Duodenal mucosa (tissue), 2 donors: Measurements from ENCODE around the gene ST8SIA1.

Experiments
- H3K27ac ChIP-seq: one replicate; pipeline ENCODE4 v1.7.0; 2013; ENCODE audit warnings: low read depth, low read length
- H3K27me3 ChIP-seq, 2 donors: one replicate each; pipeline ENCODE4 v1.7.0; 2013; ENCODE audit warnings: low read length in 2 of 2, control low read depth in 1 of 2; ENCODE audit not compliant: insufficient read depth in 2 of 2, control insufficient read depth in 1 of 2
- H3K36me3 ChIP-seq, 2 donors: one replicate each; pipeline ENCODE4 v1.7.0; 2013; ENCODE audit warnings: low read length in 2 of 2, control low read depth in 1 of 2; ENCODE audit not compliant: insufficient read depth in 2 of 2, control insufficient read depth in 1 of 2
- H3K4me1 ChIP-seq, 2 donors: one replicate each; pipeline ENCODE4 v1.7.0; 2013; ENCODE audit warnings: low read length in 2 of 2, control low read depth in 1 of 2; ENCODE audit not compliant: insufficient read depth in 2 of 2, control insufficient read depth in 1 of 2
- H3K4me3 ChIP-seq, 2 donors: one replicate each; pipeline ENCODE4 v1.7.0; 2013; ENCODE audit warnings: low read length in 2 of 2, low read depth in 1 of 2
- H3K9ac ChIP-seq, 2 donors: one replicate each; pipeline ENCODE4 v1.7.0; 2013; ENCODE audit warnings: low read length in 2 of 2, low read depth in 1 of 2
- H3K9me3 ChIP-seq, 2 donors: one replicate each; pipeline ENCODE4 v1.7.0; 2013; ENCODE audit warnings: low read length in 2 of 2, control low read depth in 1 of 2; ENCODE audit not compliant: control insufficient read depth in 1 of 2

Gene ST8SIA1

GRCh38 chr12:22286569-22286968 is 47.9 kb downstream of the ST8SIA1 start:
- no peaks in the 10 kb centered on the region for H3K4me1 ChIP-seq
- H3K36me3 ChIP-seq, result no peaks in the 10 kb centered on the region
- no peaks in the 10 kb centered on the region for H3K27me3 ChIP-seq
- no peak overlapping the region for H3K9ac ChIP-seq
- H3K4me3 ChIP-seq, result no peak overlapping the region
- no peaks in the 10 kb centered on the region for H3K9me3 ChIP-seq
- no peak overlapping the region for H3K27ac ChIP-seq

- Histone ChIP-seq H3K36me3 (no peaks in the 10 kb centered on the region), H3K27ac (no peak overlapping the region), H3K9ac (no peak overlapping the region), H3K4me3 (no peak overlapping the region), H3K4me1 (no peaks in the 10 kb centered on the region), H3K27me3 (no peaks in the 10 kb centered on the region), H3K9me3 (no peaks in the 10 kb centered on the region)
These were observed 48.7 kb downstream of the ST8SIA1 start for GRCh38 chr12:22285846-22286245.

GRCh38 chr12:22284871-22285270 is 49.6 kb downstream of the ST8SIA1 start:
- H3K9ac ChIP-seq, result no peak overlapping the region
- H3K27ac ChIP-seq, result no peak overlapping the region
- no peaks in the 10 kb centered on the region for H3K27me3 ChIP-seq
- H3K36me3 ChIP-seq, result no peaks in the 10 kb centered on the region
- no peak overlapping the region for H3K4me3 ChIP-seq
- H3K4me1 ChIP-seq, result no peaks in the 10 kb centered on the region
- no peaks in the 10 kb centered on the region for H3K9me3 ChIP-seq

- Histone ChIP-seq H3K27me3 (no peaks in the 10 kb centered on the region), H3K4me1 (no peaks in the 10 kb centered on the region), H3K9ac (no peak overlapping the region), H3K4me3 (no peak overlapping the region), H3K9me3 (no peaks in the 10 kb centered on the region), H3K36me3 (no peaks in the 10 kb centered on the region), H3K27ac (no peak overlapping the region)
These were observed 51.0 kb downstream of the ST8SIA1 start for GRCh38 chr12:22283508-22283907.

- H3K4me1 ChIP-seq, result no peaks in the 10 kb centered on the region
- no peak overlapping the region for H3K9ac ChIP-seq
- no peaks in the 10 kb centered on the region for H3K36me3 ChIP-seq
- H3K27me3 ChIP-seq, result no peaks in the 10 kb centered on the region
- no peak overlapping the region for H3K4me3 ChIP-seq
- no peaks in the 10 kb centered on the region for H3K9me3 ChIP-seq
- no peak overlapping the region for H3K27ac ChIP-seq
These were observed 51.5 kb downstream of the ST8SIA1 start for GRCh38 chr12:22283006-22283506.

- no peak overlapping the region for H3K9ac ChIP-seq
- no peak overlapping the region for H3K4me3 ChIP-seq
- no peaks in the 10 kb centered on the region for H3K27me3 ChIP-seq
- H3K9me3 ChIP-seq, result no peaks in the 10 kb centered on the region
- H3K36me3 ChIP-seq, result no peaks in the 10 kb centered on the region
- H3K27ac ChIP-seq, result peak overlapping the region; percentile 54
- no peaks in the 10 kb centered on the region for H3K4me1 ChIP-seq
These were observed 52.2 kb downstream of the ST8SIA1 start for GRCh38 chr12:22282283-22282682.

- H3K4me1 ChIP-seq, result no peaks in the 10 kb centered on the region
- H3K9me3 ChIP-seq, result no peaks in the 10 kb centered on the region
- no peak overlapping the region for H3K27ac ChIP-seq
- no peaks in the 10 kb centered on the region for H3K27me3 ChIP-seq
- no peak overlapping the region for H3K9ac ChIP-seq
- H3K4me3 ChIP-seq, result no peak overlapping the region
- H3K36me3 ChIP-seq, result no peaks in the 10 kb centered on the region
These were observed 57.6 kb downstream of the ST8SIA1 start for GRCh38 chr12:22276867-22277266.

DNA sequence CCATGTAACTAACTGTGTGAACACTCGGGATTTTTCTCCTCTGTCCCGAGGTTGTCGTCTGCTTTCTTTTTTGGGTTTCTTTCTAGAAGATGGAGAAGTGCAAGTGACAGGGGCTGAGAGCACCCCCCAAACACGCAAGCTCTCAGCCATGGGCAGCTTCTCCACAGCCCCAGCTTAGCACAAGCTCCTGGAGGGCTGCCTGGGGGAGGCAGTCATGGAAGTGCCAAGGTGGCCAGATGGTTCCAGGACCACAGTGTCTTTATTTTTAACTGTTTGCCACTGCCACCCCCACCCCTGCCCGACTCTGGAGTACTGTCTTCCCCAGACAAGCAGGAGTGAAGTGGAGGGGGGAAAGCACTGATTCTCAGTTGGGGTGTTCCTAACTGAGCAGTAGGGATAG is 58.2 kb downstream of the ST8SIA1 start:
- H3K27ac ChIP-seq, result no peak overlapping the region
- no peak overlapping the region for H3K4me3 ChIP-seq
- no peak overlapping the region for H3K9ac ChIP-seq
- no peaks in the 10 kb centered on the region for H3K4me1 ChIP-seq
- no peaks in the 10 kb centered on the region for H3K36me3 ChIP-seq
- no peaks in the 10 kb centered on the region for H3K27me3 ChIP-seq
- no peaks in the 10 kb centered on the region for H3K9me3 ChIP-seq

DNA sequence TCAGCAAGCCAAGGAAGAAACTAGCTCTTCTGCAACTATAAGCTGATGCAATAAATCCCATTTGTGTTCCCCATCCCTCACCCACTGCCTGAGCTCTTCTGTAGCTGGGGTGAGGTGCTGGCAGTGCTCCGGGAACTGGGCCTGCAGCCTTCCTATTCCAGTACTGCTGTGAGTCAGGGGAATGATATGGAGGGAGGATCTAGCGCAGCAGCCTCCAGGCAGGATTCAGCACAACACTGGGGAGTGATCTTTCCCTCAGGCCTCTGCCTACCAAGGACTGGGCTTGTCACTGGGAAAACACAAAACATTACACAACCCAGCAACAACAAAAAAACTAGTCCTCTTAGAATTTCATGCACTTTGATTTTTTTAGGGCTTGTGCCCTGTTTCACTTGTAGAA is 58.7 kb downstream of the ST8SIA1 start:
- Histone ChIP-seq H3K27ac (no peak overlapping the region), H3K4me1 (no peaks in the 10 kb centered on the region), H3K9me3 (no peaks in the 10 kb centered on the region), H3K27me3 (no peaks in the 10 kb centered on the region), H3K9ac (no peak overlapping the region), H3K4me3 (no peak overlapping the region), H3K36me3 (no peaks in the 10 kb centered on the region)

- H3K27ac ChIP-seq, result no peak overlapping the region
- H3K27me3 ChIP-seq, result no peaks in the 10 kb centered on the region
- no peaks in the 10 kb centered on the region for H3K36me3 ChIP-seq
- no peak overlapping the region for H3K9ac ChIP-seq
- H3K4me3 ChIP-seq, result no peak overlapping the region
- H3K4me1 ChIP-seq, result no peaks in the 10 kb centered on the region
- H3K9me3 ChIP-seq, result no peaks in the 10 kb centered on the region
These were observed 62.0 kb downstream of the ST8SIA1 start for GRCh38 chr12:22272335-22273151.
